A549 (cell line): ENCODE data around the gene PRDM15.

ENCODE experiments used
- KDM5A ChIP-seq: fragments of 200-600 bp; sonication (generic); IDR thresholded peaks from 2 replicates; pipeline ENCODE4 v1.6.1; 2016; ENCODE audit warnings: antibody characterized with exemption, mild to moderate bottlenecking
- RAD21 ChIP-seq, 2 experiments: fragments of >200 bp in 1 of 2; sonication (Bioruptor Twin) in 1 of 2; formaldehyde crosslinking in 1 of 2; IDR thresholded peaks in 1 of 2; conservative IDR thresholded peaks in 1 of 2; 2 replicates in 1 of 2; 3 replicates in 1 of 2; pipeline ENCODE4 v1.6.1; 2012 to 2018; ENCODE audit warnings: inconsistent platforms in 1 of 2
- TF ChIP-seq, protein P1 (sequence below): fragments of >200 bp; sonication (Bioruptor Twin); formaldehyde crosslinking; IDR thresholded peaks from 3 replicates; pipeline ENCODE4 v1.5.1; 2016

DNA sequence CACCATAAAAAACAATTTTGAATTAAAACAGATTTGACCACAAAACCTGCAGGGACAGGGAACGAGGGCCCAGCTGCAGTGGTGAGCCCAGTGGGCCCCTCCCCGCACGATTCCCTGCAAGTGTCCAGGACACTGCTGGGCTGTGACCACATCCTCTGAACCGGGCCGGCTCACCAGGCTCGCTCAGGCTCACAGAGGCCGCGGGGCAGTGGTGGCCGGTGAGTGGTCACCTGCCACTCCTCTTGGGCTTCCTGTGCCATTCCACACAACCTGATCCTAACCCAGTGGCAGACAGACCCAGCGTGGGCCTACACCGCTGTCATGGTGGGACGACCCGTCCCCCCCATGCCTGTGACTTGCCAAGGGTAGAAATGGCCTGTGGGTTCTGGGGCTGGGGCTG, 75.8 kb downstream of the PRDM15 start:
- no peak for TF ChIP-seq RAD21 (conservative IDR thresholded peaks at IDR 0.05 in 1 of 2, IDR thresholded peaks at IDR 0.05 in 1 of 2)
- TF ChIP-seq KDM5A: no peak
- TF ChIP-seq, protein P1, sequence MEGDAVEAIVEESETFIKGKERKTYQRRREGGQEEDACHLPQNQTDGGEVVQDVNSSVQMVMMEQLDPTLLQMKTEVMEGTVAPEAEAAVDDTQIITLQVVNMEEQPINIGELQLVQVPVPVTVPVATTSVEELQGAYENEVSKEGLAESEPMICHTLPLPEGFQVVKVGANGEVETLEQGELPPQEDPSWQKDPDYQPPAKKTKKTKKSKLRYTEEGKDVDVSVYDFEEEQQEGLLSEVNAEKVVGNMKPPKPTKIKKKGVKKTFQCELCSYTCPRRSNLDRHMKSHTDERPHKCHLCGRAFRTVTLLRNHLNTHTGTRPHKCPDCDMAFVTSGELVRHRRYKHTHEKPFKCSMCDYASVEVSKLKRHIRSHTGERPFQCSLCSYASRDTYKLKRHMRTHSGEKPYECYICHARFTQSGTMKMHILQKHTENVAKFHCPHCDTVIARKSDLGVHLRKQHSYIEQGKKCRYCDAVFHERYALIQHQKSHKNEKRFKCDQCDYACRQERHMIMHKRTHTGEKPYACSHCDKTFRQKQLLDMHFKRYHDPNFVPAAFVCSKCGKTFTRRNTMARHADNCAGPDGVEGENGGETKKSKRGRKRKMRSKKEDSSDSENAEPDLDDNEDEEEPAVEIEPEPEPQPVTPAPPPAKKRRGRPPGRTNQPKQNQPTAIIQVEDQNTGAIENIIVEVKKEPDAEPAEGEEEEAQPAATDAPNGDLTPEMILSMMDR: no peak
